ENCODE measurements around the gene SIRPD.
"Not testable (repeated sequence)": the region's sequence is repeated elsewhere in the genome, so short reads cannot be mapped to it uniquely, and the experiment has no call there.

The SIRPD gene

GRCh38 chr20:1557605-1558004 lies at the start of gene SIRPD:
SIRPD (minus strand) TSS chr20:1557705; CDS start chr20:1557653, 52 bp downstream.
- DNase-seq (ENCODE audit: low read depth), result no peak

GRCh38 chr20:1600736-1601135 lies 43.2 kb upstream of the SIRPD start:
- DNase-seq (ENCODE audit: low read depth), result no peak

GRCh38 chr20:1595333-1595732 lies 37.8 kb upstream of the SIRPD start:
- no peak for DNase-seq (ENCODE audit: low read depth)

- no peak for DNase-seq (ENCODE audit: low read depth)
These were observed 31.3 kb upstream of the SIRPD start for GRCh38 chr20:1588533-1589460.

- DNase-seq (ENCODE audit: low read depth), result no peak
These were observed 30.5 kb upstream of the SIRPD start for GRCh38 chr20:1587781-1588532.

- no peak for DNase-seq (ENCODE audit: low read depth)
These were observed 22.0 kb upstream of the SIRPD start for GRCh38 chr20:1579488-1579887.

- no peak for DNase-seq (ENCODE audit: low read depth)
These were observed 20.4 kb upstream of the SIRPD start for GRCh38 chr20:1577906-1578305.

GRCh38 chr20:1577313-1577712 lies 19.8 kb upstream of the SIRPD start:
- DNase-seq (ENCODE audit: low read depth), result not testable (repeated sequence)

GRCh38 chr20:1576641-1577040 lies 19.1 kb upstream of the SIRPD start:
- DNase-seq (ENCODE audit: low read depth), result no peak

- not testable (repeated sequence) for DNase-seq (ENCODE audit: low read depth)
These were observed 18.5 kb upstream of the SIRPD start for GRCh38 chr20:1576003-1576402.

GRCh38 chr20:1571583-1571982 lies 14.1 kb upstream of the SIRPD start:
- DNase-seq (ENCODE audit: low read depth), result not testable (repeated sequence)

- no peak for DNase-seq (ENCODE audit: low read depth)
These were observed 11.9 kb upstream of the SIRPD start for GRCh38 chr20:1569415-1569881.

- no peak for DNase-seq (ENCODE audit: low read depth)
These were observed 10.6 kb upstream of the SIRPD start for GRCh38 chr20:1568163-1568490.

- no peak for DNase-seq (ENCODE audit: low read depth)
These were observed 10.1 kb upstream of the SIRPD start for GRCh38 chr20:1567392-1568162.

GRCh38 chr20:1566701-1567100 lies 9.2 kb upstream of the SIRPD start:
- DNase-seq (ENCODE audit: low read depth), result no peak

GRCh38 chr20:1565461-1565860 lies 8.0 kb upstream of the SIRPD start:
- DNase-seq (ENCODE audit: low read depth), result no peak

- DNase-seq (ENCODE audit: low read depth), result no peak
These were observed 6.1 kb upstream of the SIRPD start for GRCh38 chr20:1563598-1563997.

GRCh38 chr20:1562622-1563021 lies 5.1 kb upstream of the SIRPD start:
- DNase-seq (ENCODE audit: low read depth), result no peak

- no peak for DNase-seq (ENCODE audit: low read depth)
These were observed 3.8 kb upstream of the SIRPD start for GRCh38 chr20:1561350-1561749.

GRCh38 chr20:1555952-1556351 lies 1.6 kb downstream of the SIRPD start:
- no peak for DNase-seq (ENCODE audit: low read depth)

GRCh38 chr20:1539816-1540419 lies 17.6 kb downstream of the SIRPD start:
- DNase-seq (ENCODE audit: low read depth), result no peak

- no peak for DNase-seq (ENCODE audit: low read depth)
These were observed 18.9 kb downstream of the SIRPD start for GRCh38 chr20:1538655-1539054.

All from stimulated activated CD4-positive, alpha-beta T cell treated with anti-CD3 and anti-CD28 coated beads, Interleukin-2, amount 100 ng/mL, for 4 hours (primary cell).